ENCODE results near the gene COTL1. TPM values are rescaled to one million over a fixed set of nuclear protein-coding genes. Genes with fewer than 3 reads are reported as not detected.
A peak's percentile ranks its signal among the peaks of the same experiment; 100 is the strongest.

Gene COTL1
- total and polyA plus RNA-seq, 2 of the 13 experiments (the other 11 are each of a cell fraction or from before 2014, with no cell fraction given): 8.7 to 16.9 TPM

GRCh38 chr16:84588991-84589390, 28.9 kb downstream of the COTL1 start:
- H3K27me3 ChIP-seq (ENCODE audit: control insufficient read depth in 1 of 2, insufficient read depth in 2 of 2, low read length in 2 of 2): no peaks in the 10 kb centered on the region
- no peak overlapping the region for H3K9ac ChIP-seq (ENCODE audit: insufficient read depth, low read depth, low read length)
- no peaks in the 10 kb centered on the region for H3K79me2 ChIP-seq (ENCODE audit: insufficient read depth, low read length)
- H3K36me3 ChIP-seq (replicated peaks in 1 of 2; ENCODE audit: control insufficient read depth in 1 of 2, insufficient read depth in 2 of 2, low read length in 2 of 2): peaks cover 0 to 5% of the 10 kb centered on the region in 2 experiments; a peak in 1 of 5 replicates
- 91% methylated on average over 8 of the region's 8 CpGs for WGBS (ENCODE audit: low lambda C conversion rate)
- H3K9me3 ChIP-seq (ENCODE audit: low read length): no peaks in the 10 kb centered on the region
- TF ChIP-seq ZNF121 (CRISPR knock-in tag; IDR thresholded peaks at IDR 0.05) (peak; percentile 51; the same call in 1 of the 2 replicates), SKI (IDR thresholded peaks at IDR 0.05; ENCODE audit: partially characterized antibody) (no peak)
- in situ Hi-C loops (cut with HindIII; ENCODE audit: extremely low pct_ligation_motif_present, low pct_unique_long_range_greater_than_20kb) (no loop called here), intact Hi-C loops (cut with micrococcal nuclease; ENCODE audit: unreplicated experiment) (no loop called here)
- DNase-seq (ENCODE audit: low spot score) (no peak), FAIRE-seq (no peak), ATAC-seq (no peak)
- no TSS peak for BruUV-seq (replicated peaks)
- H3K4me2 ChIP-seq (ENCODE audit: low read depth, low read length): no peak overlapping the region
- H3K4me3 ChIP-seq (replicated peaks in 1 of 3; ENCODE audit: insufficient read depth in 1 of 3, low read depth in 2 of 3, low read length in 3 of 3): no peak overlapping the region
- no peaks in the 10 kb centered on the region for H4K20me1 ChIP-seq (ENCODE audit: insufficient read depth, low read length)
- ChIA-PET POLR2A (no interaction called here), CTCF (ENCODE audit: low intra/inter-chr PET ratio, low total read pairs) (no interaction called here)
- peaks cover 49% of the 10 kb centered on the region for H3K4me1 ChIP-seq (ENCODE audit: insufficient read depth, low read length)
- H2AFZ ChIP-seq (ENCODE audit: low read length): no peak overlapping the region
- no peak overlapping the region for H3K27ac ChIP-seq (ENCODE audit: extremely low read length, insufficient read depth, low read length)

GRCh38 chr16:84585886-84586285, 32.0 kb downstream of the COTL1 start:
- no peak overlapping the region for H2AFZ ChIP-seq (ENCODE audit: low read length)
- in situ Hi-C loops (cut with HindIII; ENCODE audit: extremely low pct_ligation_motif_present, low pct_unique_long_range_greater_than_20kb) (no loop called here), intact Hi-C loops (cut with micrococcal nuclease; ENCODE audit: unreplicated experiment) (no loop called here)
- H3K27me3 ChIP-seq (ENCODE audit: control insufficient read depth in 1 of 2, insufficient read depth in 2 of 2, low read length in 2 of 2): no peaks in the 10 kb centered on the region
- H3K9me3 ChIP-seq (ENCODE audit: low read length): no peaks in the 10 kb centered on the region
- H3K4me2 ChIP-seq (ENCODE audit: low read depth, low read length): no peak overlapping the region
- ATAC-seq (peak; percentile 10; the same call in 2 of the 3 replicates), DNase-seq (ENCODE audit: low spot score) (no peak), FAIRE-seq (no peak)
- ChIA-PET CTCF (ENCODE audit: low intra/inter-chr PET ratio, low total read pairs) (no interaction called here), POLR2A (interaction anchor here (1.0 to 1.3 kb wide), 2 partner anchors 8 to 14 kb away, joined by 3 to 5 read pairs; no protein-coding TSS in a partner anchor)
- peak overlapping the region; percentile 37 for H3K27ac ChIP-seq (ENCODE audit: extremely low read length, insufficient read depth, low read length)
- no peaks in the 10 kb centered on the region for H3K79me2 ChIP-seq (ENCODE audit: insufficient read depth, low read length)
- WGBS (ENCODE audit: low lambda C conversion rate): 94% methylated on average over 10 of the region's 10 CpGs
- H4K20me1 ChIP-seq (ENCODE audit: insufficient read depth, low read length): no peaks in the 10 kb centered on the region
- H3K36me3 ChIP-seq (replicated peaks in 1 of 2; ENCODE audit: control insufficient read depth in 1 of 2, insufficient read depth in 2 of 2, low read length in 2 of 2): peaks cover 0 to 5% of the 10 kb centered on the region in 2 experiments; a peak in 1 of 5 replicates
- no peak overlapping the region for H3K9ac ChIP-seq (ENCODE audit: insufficient read depth, low read depth, low read length)
- no peak overlapping the region for H3K4me3 ChIP-seq (replicated peaks in 1 of 3; ENCODE audit: insufficient read depth in 1 of 3, low read depth in 2 of 3, low read length in 3 of 3)
- peaks cover 60% of the 10 kb centered on the region for H3K4me1 ChIP-seq (ENCODE audit: insufficient read depth, low read length)
- no TSS peak for BruUV-seq (replicated peaks)
- TF ChIP-seq ZNF281 (CRISPR knock-in tag; IDR thresholded peaks at IDR 0.05; ENCODE audit: borderline replicate concordance) (no peak), ZNF792 (CRISPR knock-in tag; IDR thresholded peaks at IDR 0.05) (no peak), USF2 (IDR thresholded peaks at IDR 0.05; ENCODE audit: low read depth, low read length) (0 out of 2 replicates have a peak, but pooled peaks have one; percentile 24), USF2 (CRISPR knock-in tag; IDR thresholded peaks at IDR 0.05; ENCODE audit: borderline replicate concordance) (peak; percentile 46; the same call in 1 of the 2 replicates), PAX8 (CRISPR knock-in tag; IDR thresholded peaks at IDR 0.05; ENCODE audit: borderline replicate concordance) (no peak), ZNF251 (CRISPR knock-in tag; IDR thresholded peaks at IDR 0.05) (no peak), ESRRA (CRISPR knock-in tag; IDR thresholded peaks at IDR 0.05; ENCODE audit: low read depth) (no peak), RBM22 (optimal IDR thresholded peaks at IDR 0.05; ENCODE audit: low read length) (no peak), UBTF (CRISPR knock-in tag; IDR thresholded peaks at IDR 0.05) (no peak)
